Activated T-helper 1 cell treated with anti-CD3 and anti-CD28 coated beads, Interleukin-2, amount 50 U/mL, for 16 hours (primary cell): ENCODE measurements around the gene ZNF407.

Experiments used
- DNase-seq, 2 donors: peaks; one replicate each; pipeline ENCODE4 v3.0.0-alpha.2; 2020; ENCODE audit warnings: low read depth in 1 of 2, low spot score in 1 of 2

Gene ZNF407

DNA sequence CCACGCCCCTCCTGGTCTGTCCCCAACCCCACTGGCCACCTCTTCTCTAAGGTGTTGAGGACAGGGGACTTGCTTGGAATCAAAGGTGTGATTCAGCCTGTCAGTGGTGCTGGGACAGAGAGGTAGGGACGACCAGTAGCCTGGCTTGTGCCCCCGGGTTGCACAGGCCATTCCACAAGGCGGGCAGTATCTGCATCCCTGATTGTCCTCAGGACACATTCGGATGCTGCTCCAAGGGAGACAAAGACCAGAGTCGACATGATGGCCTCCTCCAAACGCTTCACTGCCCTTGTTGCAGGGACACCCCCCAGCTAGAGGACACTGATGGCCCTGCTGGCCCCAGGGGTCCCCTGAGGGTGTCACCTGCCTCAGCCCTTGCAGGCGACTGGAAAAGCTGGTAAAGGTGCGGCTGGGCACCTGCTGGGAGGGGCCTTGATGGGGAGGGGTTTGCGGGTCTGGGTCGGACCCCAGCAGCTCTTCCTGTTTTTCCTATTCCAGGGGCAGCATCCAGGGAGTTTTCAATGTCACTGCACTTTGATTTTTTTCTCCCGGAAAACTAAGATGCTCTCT, 513.3 kb downstream of the ZNF407 start:
- no peak for DNase-seq

DNA sequence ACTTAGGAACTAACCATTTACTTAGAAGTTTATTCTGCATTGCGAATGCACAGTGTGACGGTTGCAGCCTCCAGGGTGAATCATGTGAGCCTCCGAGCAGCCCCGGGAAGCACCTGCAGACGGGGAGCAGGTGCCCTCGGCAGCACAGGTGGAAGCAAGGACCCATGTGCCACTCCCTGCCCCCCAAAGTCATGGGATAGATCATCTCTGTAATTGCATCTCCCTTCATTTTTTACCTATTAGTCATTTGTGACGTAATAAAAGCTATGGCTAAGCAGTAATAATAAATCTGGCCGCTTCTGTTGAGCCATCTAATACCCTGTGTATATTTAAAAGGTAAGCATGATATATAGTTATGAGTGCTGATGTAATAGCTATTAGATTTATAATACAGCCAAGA, 514.1 kb downstream of the ZNF407 start:
- no peak for DNase-seq

DNA sequence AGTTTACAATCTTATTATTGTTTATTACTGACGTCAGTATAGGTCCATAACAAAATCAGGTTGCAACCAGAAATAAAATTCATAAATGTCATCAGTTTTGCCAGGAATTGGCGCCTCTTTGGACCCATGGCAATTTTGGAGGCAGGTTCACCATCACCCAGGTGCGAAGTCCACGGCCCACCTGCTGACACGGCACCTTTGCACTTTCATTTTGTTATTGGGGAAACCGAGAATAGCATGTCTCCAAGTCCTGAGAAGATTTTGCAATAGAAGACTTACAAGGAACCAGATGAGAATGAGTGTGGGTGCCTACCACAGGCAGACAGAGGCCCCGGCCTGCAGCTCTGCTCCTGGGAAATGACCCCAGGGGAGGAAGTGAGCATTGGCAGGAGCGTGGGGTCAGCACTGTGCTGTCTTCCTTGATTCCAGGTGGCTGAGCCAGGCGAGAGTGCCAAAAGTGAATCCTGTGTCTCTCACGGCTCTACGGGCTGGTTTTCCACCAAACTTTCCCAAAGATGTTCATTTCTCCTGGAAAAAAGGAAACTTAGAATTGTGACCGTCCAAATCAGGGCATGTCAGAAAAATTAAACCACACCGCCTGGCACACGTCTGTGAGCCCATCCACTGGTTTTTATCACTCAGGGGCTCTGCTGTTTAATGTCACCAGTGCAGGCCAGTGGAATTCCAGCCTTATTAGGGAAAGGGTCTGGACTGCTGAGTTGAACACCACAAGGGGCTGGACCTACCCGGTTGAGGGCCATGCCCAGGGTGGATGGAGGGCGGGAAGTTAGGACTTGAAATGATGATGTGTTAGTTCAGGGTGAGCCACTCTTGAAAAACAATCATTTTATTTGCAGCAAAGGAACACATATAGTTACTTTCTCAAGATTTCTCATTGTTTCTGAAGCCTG, 514.8 kb downstream of the ZNF407 start:
- no peak for DNase-seq

DNA sequence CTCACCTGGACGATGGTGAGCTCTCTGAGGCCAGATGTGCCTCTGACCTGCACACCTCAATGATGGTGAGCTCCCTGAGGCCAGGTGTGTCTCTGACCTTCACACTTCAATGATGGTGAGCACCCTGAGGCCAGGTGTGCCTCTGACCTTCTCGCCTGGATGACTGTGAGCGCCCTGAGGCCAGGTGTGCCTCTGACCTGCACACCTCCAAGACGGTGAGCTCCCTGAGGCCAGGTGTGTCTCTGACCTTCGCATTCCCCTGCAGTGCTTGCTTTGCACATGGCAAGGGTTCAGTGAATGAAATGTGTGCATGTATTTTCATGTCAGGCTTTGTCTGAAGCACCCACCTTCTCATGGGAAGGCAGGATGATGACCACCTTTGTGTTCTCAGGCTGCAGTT, 515.8 kb downstream of the ZNF407 start:
- no peak for DNase-seq

DNA sequence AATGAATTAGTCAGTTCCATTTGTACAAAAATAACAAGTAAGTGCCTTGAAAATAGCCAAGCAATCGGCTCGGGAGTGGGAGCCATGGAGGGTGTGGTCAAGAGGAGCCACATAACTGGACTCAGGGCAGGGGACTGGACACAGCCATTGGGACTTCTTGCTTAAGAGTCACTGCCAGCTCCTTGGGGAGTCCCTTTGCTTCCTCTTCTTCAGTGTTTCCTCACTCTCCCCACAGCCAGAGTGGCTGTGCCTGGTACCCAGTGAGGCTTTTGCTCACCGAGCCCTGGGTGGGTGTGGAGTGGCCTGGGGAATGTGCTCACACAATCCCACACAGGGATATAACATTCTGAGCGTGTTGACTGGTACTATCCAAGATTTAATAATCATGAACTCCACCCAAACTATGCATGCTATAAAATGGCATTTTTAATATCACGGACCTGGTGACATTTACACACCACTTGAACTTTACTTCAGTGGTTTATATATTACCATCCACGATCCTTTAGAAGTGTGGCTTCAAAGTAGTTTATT, 516.6 kb downstream of the ZNF407 start:
- no peak for DNase-seq
